T-cell (primary cell): ENCODE data around the gene PCGF1. TPM values are rescaled to one million over a fixed set of nuclear protein-coding genes. Genes with fewer than 3 reads are reported as not detected.

Source experiments
- ATAC-seq, 4 experiments: fragments of 200-7000 bp in 3 of 4; fragments of 150-1000 bp in 1 of 4; cut with Tn5 transposase; replicated peaks in 1 of 4; 1 replicate in 3 of 4; 2 replicates in 1 of 4; pipeline ENCODE4 v1.10.0; 2021; ENCODE audit warnings: moderate library complexity in 3 of 4, mild to moderate bottlenecking in 2 of 4, moderate number of reproducible peaks in 1 of 4
- CTCF ChIA-PET, 2 donors: fragments of 300-600 bp; sonication (Branson Sonifier 250); formaldehyde crosslinking; loops; one replicate each; lab custom pipeline; 2022; ENCODE audit warnings: antibody characterized with exemption in 2 of 2; lab: Charles Lee
- POLR2A ChIA-PET, 2 donors: fragments of 300-600 bp; sonication (Branson Sonifier 250); formaldehyde crosslinking; loops; one replicate each; lab custom pipeline; 2022; ENCODE audit warnings: antibody characterized with exemption in 2 of 2; lab: Charles Lee
- DNase-seq, 35 experiments: peaks; one replicate each; pipeline versions ENCODE4 v3.0.0 to v3.0.0-alpha.2; 2013 to 2023
- H3K27ac ChIP-seq: one replicate; pipeline ENCODE4 v1.5.1; 2013; ENCODE audit warnings: low read length
- H3K27me3 ChIP-seq, 2 experiments: replicated peaks in 1 of 2; 1 replicate in 1 of 2; 2 replicates in 1 of 2; pipeline versions ENCODE4 v1.6.1 to v1.7.0; 2013; ENCODE audit warnings: low read length in 1 of 2, mixed read lengths in 1 of 2; ENCODE audit not compliant: control insufficient read depth in 2 of 2, insufficient read depth in 2 of 2; ENCODE audit errors: extremely low read depth in 1 of 2
- H3K36me3 ChIP-seq, 2 donors: 1 replicate in 1 of 2; 2 replicates in 1 of 2; pipeline versions ENCODE4 v1.6.1 to v1.7.0; 2013; ENCODE audit warnings: low read length in 1 of 2; ENCODE audit not compliant: control insufficient read depth in 2 of 2, insufficient read depth in 1 of 2; ENCODE audit errors: extremely low read depth in 1 of 2
- H3K4me1 ChIP-seq, 2 experiments: 1 replicate in 1 of 2; 2 replicates in 1 of 2; pipeline versions ENCODE4 v1.6.1 to v1.7.0; 2013; ENCODE audit warnings: low read length in 2 of 2, mixed read lengths in 1 of 2; ENCODE audit not compliant: insufficient read depth in 2 of 2, control insufficient read depth in 1 of 2; ENCODE audit errors: extremely low read depth in 1 of 2
- H3K4me3 ChIP-seq, 2 donors: 1 replicate in 1 of 2; 2 replicates in 1 of 2; pipeline versions ENCODE4 v1.5.1 to v1.7.0; 2013; ENCODE audit warnings: mild to moderate bottlenecking in 2 of 2, low read length in 1 of 2, moderate library complexity in 1 of 2; ENCODE audit not compliant: control insufficient read depth in 1 of 2; ENCODE audit errors: extremely low read depth in 1 of 2
- H3K9me3 ChIP-seq: 2 replicates; pipeline ENCODE4 v1.7.0; 2013
- H3K27ac Mint-ChIP-seq, 2 donors: one replicate each; pipeline ENCODE4 v1.8.0; 2020 to 2021; ENCODE audit warnings: mild to moderate bottlenecking in 2 of 2, mixed read lengths in 2 of 2
- H3K27me3 Mint-ChIP-seq, 2 donors: one replicate each; pipeline ENCODE4 v1.8.0; 2021 to 2022; ENCODE audit warnings: mixed read lengths in 2 of 2
- H3K36me3 Mint-ChIP-seq: one replicate; pipeline ENCODE4 v1.8.0; 2021; ENCODE audit warnings: mixed read lengths
- H3K4me1 Mint-ChIP-seq, 3 donors: one replicate each; pipeline ENCODE4 v1.8.0; 2020 to 2022; ENCODE audit warnings: mixed read lengths in 3 of 3, mild to moderate bottlenecking in 1 of 3
- H3K4me3 Mint-ChIP-seq, 3 donors: one replicate each; pipeline ENCODE4 v1.8.0; 2020 to 2022; ENCODE audit warnings: mild to moderate bottlenecking in 3 of 3, mixed read lengths in 3 of 3, moderate library complexity in 3 of 3
- H3K9me3 Mint-ChIP-seq, 3 donors: one replicate each; pipeline ENCODE4 v1.8.0; 2020 to 2022; ENCODE audit warnings: mixed read lengths in 3 of 3
- WGBS: methylation state at CpG from one replicate; pipeline ENCODE4 v1.1.5; 2013; ENCODE audit warnings: missing lambda C conversion rate; ENCODE audit not compliant: insufficient coverage; 5-methylcytosine and 5-hydroxymethylcytosine counted together
- total RNA-seq, 35 experiments: library from RNA in 6 of 35; stranded (reverse) in 6 of 35; fragments of 120-200 nt in 1 of 35; gene quantifications; one replicate each; pipeline versions ENCODE4 v1.2.1 to v1.2.4 and lab custom pipeline; 2013 to 2026

PCGF1 gene
- total RNA-seq, 5 donors from 2014 or later (not counting 1 experiment from before 2014, with no cell fraction given), result 17.6 to 34.3 (median 28.0) TPM

DNA sequence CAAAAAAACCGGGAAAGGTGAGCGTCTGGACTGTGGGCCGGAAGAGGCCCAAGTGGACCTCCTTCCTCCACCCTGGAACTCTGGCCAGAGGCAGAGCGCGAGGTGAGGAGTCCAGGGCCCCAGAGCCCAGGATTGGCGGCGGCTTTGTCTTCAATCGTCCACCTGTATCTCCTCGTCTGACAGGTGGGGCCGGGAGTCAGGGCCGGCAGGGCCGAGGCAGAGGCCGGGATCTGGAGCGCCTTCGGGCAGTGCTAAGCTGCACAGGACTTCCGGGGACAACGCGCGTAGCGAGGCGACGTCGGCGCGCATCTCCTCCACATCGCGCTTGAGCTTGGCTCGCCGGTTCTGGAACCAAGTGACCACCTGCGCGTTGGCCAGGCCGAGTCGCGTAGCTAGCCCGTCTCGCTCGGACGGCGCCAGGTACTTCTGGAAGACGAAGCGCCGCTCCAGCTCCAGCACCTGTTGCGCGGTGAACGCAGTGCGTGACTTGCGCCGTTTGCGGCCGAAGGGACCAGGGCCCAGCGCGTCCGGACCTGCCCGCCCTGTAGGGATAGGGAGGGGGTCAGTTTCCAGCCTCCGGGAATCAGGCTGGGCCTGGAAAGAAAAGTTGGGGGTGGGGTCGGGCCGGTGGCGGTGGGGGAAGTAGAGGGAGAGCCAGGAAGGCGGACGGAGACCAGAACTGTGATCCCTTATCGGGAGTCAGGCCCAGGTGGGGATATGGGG lies 9.6 kb downstream of the PCGF1 start:
- peak in 1 of 35 experiments; percentile 54 for DNase-seq
- Histone ChIP-seq H3K27me3 (peaks cover 16 to 56% of the 10 kb centered on the region in 2 experiments), H3K4me1 (peaks cover 6 to 40% of the 10 kb centered on the region in 2 experiments), H3K4me3 (peak overlapping the region; percentile 48 to 64), H3K27ac (no peak overlapping the region), H3K9me3 (no peaks in the 10 kb centered on the region), H3K36me3 (peaks cover 2 to 12% of the 10 kb centered on the region in 2 donors)
- ChIA-PET POLR2A (no interaction called here), CTCF (interaction anchor here in 1 of 2 donors (0.6 kb wide), 1 partner anchor 518 kb away, joined by 3 read pairs; no protein-coding TSS in a partner anchor)
- peaks cover 12% of the 10 kb centered on the region for H3K36me3 Mint-ChIP-seq
- H3K27me3 Mint-ChIP-seq, result peaks cover 39 to 49% of the 10 kb centered on the region in 2 donors
- H3K9me3 Mint-ChIP-seq, result no peaks in the 10 kb centered on the region
- WGBS, result 7% methylated on average over 59 of the region's 61 CpGs
- peaks cover 25 to 38% (median 32%) of the 10 kb centered on the region in 3 donors for H3K4me1 Mint-ChIP-seq
- peak in 3 of 4 experiments; percentile 38 to 62 (median 43) for ATAC-seq
- peak overlapping the region in 1 of 2 donors; percentile 52 for H3K27ac Mint-ChIP-seq
- H3K4me3 Mint-ChIP-seq, result peak overlapping the region; percentile 76 to 82 (median 81)

GRCh38 chr2:74496997-74497776 lies 10.3 kb downstream of the PCGF1 start:
- H3K27me3 ChIP-seq, result peaks cover 14 to 49% of the 10 kb centered on the region in 2 experiments
- 84% methylated on average over 13 of the region's 19 CpGs for WGBS

DNA sequence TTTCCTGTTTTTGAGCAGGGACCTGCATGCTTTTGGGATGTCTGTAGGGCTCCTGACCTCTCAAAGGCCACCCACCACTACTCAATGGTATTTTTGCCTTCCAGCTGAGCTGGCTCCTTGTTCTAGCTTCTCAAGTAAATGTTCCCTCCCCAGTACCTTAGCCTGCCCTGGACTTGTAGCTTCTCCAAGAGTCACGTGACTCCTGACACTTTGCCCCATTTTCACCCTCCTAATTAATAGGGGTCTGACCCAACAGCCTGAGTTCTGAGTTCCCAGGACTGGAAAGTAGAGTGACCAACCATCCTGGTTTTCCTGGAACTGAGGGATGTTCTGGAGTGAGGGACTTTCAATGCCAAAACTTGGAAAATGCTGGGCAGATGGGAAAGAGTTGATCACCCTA lies 12.1 kb downstream of the PCGF1 start:
- Histone ChIP-seq H3K27ac (no peak overlapping the region), H3K4me1 (peaks cover 6 to 29% of the 10 kb centered on the region in 2 experiments), H3K9me3 (no peaks in the 10 kb centered on the region), H3K36me3 (peaks cover 22 to 37% of the 10 kb centered on the region in 2 donors), H3K27me3 (peaks cover 5 to 31% of the 10 kb centered on the region in 2 experiments), H3K4me3 (no peak overlapping the region)
- ChIA-PET POLR2A (no interaction called here), CTCF (no interaction called here)
- ATAC-seq (no peak), DNase-seq (no peak)
- WGBS, result no CpG with 5 or more reads among the region's 1 CpG
- Mint-ChIP-seq H3K4me1 (peaks cover 19 to 25% (median 24%) of the 10 kb centered on the region in 3 donors), H3K27me3 (peaks cover 19 to 26% of the 10 kb centered on the region in 2 donors), H3K9me3 (no peaks in the 10 kb centered on the region), H3K27ac (no peak overlapping the region), H3K36me3 (peaks cover 32% of the 10 kb centered on the region), H3K4me3 (no peak overlapping the region)

More at GRCh38 chr2:74496997-74497776, 10.3 kb downstream of the PCGF1 start:
- Mint-ChIP-seq H3K4me3 (peak overlapping the region; percentile 76 to 82 (median 81)), H3K4me1 (peaks cover 25 to 31% (median 27%) of the 10 kb centered on the region in 3 donors), H3K27ac (peak overlapping the region in 1 of 2 donors; percentile 11), H3K9me3 (no peaks in the 10 kb centered on the region), H3K27me3 (peaks cover 33 to 43% of the 10 kb centered on the region in 2 donors), H3K36me3 (peaks cover 19% of the 10 kb centered on the region)
- Histone ChIP-seq H3K4me1 (peaks cover 6 to 33% of the 10 kb centered on the region in 2 experiments), H3K4me3 (peak overlapping the region; percentile 48 to 64), H3K27ac (no peak overlapping the region), H3K9me3 (no peaks in the 10 kb centered on the region), H3K36me3 (peaks cover 9 to 19% of the 10 kb centered on the region in 2 donors)
- ATAC-seq (no peak), DNase-seq (no peak)
- ChIA-PET CTCF (no interaction called here), POLR2A (no interaction called here)

- no peak overlapping the region for H3K27ac Mint-ChIP-seq
- peaks cover 26 to 53% of the 10 kb centered on the region in 2 donors for H3K36me3 ChIP-seq
- ChIA-PET CTCF (no interaction called here), POLR2A (no interaction called here)
- no peak overlapping the region for H3K27ac ChIP-seq
- no peak overlapping the region for H3K4me3 Mint-ChIP-seq
- DNase-seq (no peak), ATAC-seq (no peak)
- H3K27me3 Mint-ChIP-seq, result peaks cover 6 to 10% of the 10 kb centered on the region in 2 donors
- no peaks in the 10 kb centered on the region for H3K9me3 Mint-ChIP-seq
- H3K4me1 ChIP-seq, result peaks cover 3 to 13% of the 10 kb centered on the region in 2 experiments
- H3K27me3 ChIP-seq, result peaks cover 2 to 12% of the 10 kb centered on the region in 2 experiments
- 82% methylated on average over 3 of the region's 3 CpGs for WGBS
- H3K4me1 Mint-ChIP-seq, result peaks cover 11 to 12% (median 12%) of the 10 kb centered on the region in 3 donors
- peaks cover 44% of the 10 kb centered on the region for H3K36me3 Mint-ChIP-seq
- H3K9me3 ChIP-seq, result no peaks in the 10 kb centered on the region
- no peak overlapping the region for H3K4me3 ChIP-seq
Observed at GRCh38 chr2:74493546-74493945, 13.9 kb downstream of the PCGF1 start.

DNA sequence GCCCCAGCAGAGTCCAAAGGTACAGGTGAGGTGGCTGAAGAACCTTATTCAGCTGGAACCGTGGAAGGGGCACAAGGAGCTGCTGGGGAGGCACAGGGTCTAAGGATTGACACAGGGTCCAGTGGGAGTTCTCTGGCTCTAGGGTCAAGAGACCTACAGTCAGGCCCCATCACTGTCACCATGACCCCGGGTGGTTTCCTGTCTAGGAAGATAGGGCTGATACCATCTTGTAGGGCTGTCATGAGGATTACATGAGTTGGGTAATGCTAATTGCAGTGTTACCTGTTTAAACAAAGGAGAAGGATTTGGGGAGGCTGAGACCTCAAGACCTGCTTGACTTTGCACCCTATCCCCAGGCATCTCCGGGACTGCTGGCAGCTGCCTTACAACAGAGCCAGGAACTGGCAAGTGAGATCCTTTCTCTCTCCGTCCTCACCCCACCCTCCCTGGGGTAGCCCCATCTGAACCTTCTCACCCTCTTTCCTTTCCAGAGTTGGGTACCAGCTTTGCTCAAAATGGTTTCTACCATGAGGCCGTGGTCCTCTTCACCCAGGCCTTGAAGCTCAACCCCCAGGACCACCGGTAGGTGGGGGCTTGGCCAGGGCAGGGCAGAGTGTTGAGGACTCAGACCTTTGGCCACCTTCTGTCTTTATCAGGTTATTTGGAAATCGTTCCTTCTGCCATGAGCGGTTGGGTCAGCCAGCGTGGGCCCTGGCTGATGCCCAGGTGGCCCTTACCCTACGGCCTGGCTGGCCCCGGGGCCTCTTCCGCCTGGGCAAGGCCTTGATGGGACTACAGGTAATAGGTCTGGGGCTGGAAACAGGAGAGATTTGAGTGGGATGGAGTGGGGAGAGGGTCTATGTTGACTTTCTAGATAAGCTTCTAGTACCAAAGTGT lies 15.6 kb downstream of the PCGF1 start:
- ChIA-PET POLR2A (no interaction called here), CTCF (interaction anchor here in 1 of 2 donors (1.1 kb wide), 1 partner anchor 19 kb away, joined by 3 read pairs; the partner anchor contains the start of gene MRPL53)
- H3K4me1 ChIP-seq, result no peaks in the 10 kb centered on the region
- no peaks in the 10 kb centered on the region for H3K9me3 ChIP-seq
- H3K4me3 ChIP-seq, result no peak overlapping the region
- Mint-ChIP-seq H3K4me3 (no peak overlapping the region), H3K27ac (no peak overlapping the region), H3K9me3 (no peaks in the 10 kb centered on the region), H3K36me3 (peaks cover 46% of the 10 kb centered on the region), H3K4me1 (peaks cover 0 to under 1% (median 0%) of the 10 kb centered on the region in 3 donors), H3K27me3 (no peaks in the 10 kb centered on the region)
- H3K36me3 ChIP-seq, result peaks cover 26 to 61% of the 10 kb centered on the region in 2 donors
- WGBS, result 96% methylated on average over 11 of the region's 12 CpGs
- DNase-seq, result no peak
- no peak for ATAC-seq
- H3K27ac ChIP-seq, result no peak overlapping the region
- no peaks in the 10 kb centered on the region for H3K27me3 ChIP-seq
